VCaP (cell line): ENCODE results near the gene NPR2.

ENCODE experiments used
- H3K27ac ChIP-seq: fragments of 450-650 bp; 2 replicates; pipeline ENCODE4 v1.5.1; 2017
- CTCF ChIP-seq: fragments of 450-650 bp; conservative IDR thresholded peaks from 2 replicates; pipeline ENCODE4 v1.5.1; 2017; ENCODE audit warnings: mild to moderate bottlenecking, moderate library complexity

The NPR2 gene

GRCh38 chr9:35831040-35831439 lies 39.6 kb downstream of the NPR2 start:
- TF ChIP-seq CTCF, result no peak
- no peak overlapping the region for H3K27ac ChIP-seq

GRCh38 chr9:35832814-35833213 lies 41.4 kb downstream of the NPR2 start:
- TF ChIP-seq CTCF, result no peak
- H3K27ac ChIP-seq, result peak overlapping the region; percentile 91

GRCh38 chr9:35834260-35835215 lies 43.1 kb downstream of the NPR2 start:
- no peak for TF ChIP-seq CTCF
- peak overlapping the region; percentile 91 for H3K27ac ChIP-seq

GRCh38 chr9:35835216-35835632 lies 43.8 kb downstream of the NPR2 start:
- TF ChIP-seq CTCF, result no peak

GRCh38 chr9:35835766-35836165 lies 44.4 kb downstream of the NPR2 start:
- no peak for TF ChIP-seq CTCF
- H3K27ac ChIP-seq, result no peak overlapping the region

More at GRCh38 chr9:35835216-35835632, 43.8 kb downstream of the NPR2 start:
- H3K27ac ChIP-seq, result peak overlapping the region; percentile 91

GRCh38 chr9:35836595-35836994 lies 45.2 kb downstream of the NPR2 start:
- TF ChIP-seq CTCF, result no peak
- H3K27ac ChIP-seq, result no peak overlapping the region

- no peak for TF ChIP-seq CTCF
- no peak overlapping the region for H3K27ac ChIP-seq
These were observed 48.5 kb downstream of the NPR2 start for GRCh38 chr9:35839926-35840325.
